Stimulated activated CD8-positive, alpha-beta memory T cell treated with anti-CD3 and anti-CD28 coated beads, Interleukin-12 subunit alpha, Interleukin-12 subunit beta, amount 100 ng/mL, for 1 hour (primary cell): ENCODE data around the gene CCL13.

ENCODE experiments used
- DNase-seq: peaks from one replicate; pipeline ENCODE4 v3.0.0-alpha.2; 2020; ENCODE audit warnings: low read depth

CCL13 gene

GRCh38 chr17:34363183-34363661, 6.9 kb downstream of the CCL13 start, which contains the start of gene CCL1:
TSS of gene CCL1 (minus strand) at chr17:34363233. CDS start at chr17:34363161, 72 bp downstream.
- no peak for DNase-seq

- no peak for DNase-seq
These were observed 8.5 kb downstream of the CCL13 start for GRCh38 chr17:34364751-34365150.

- DNase-seq: no peak
These were observed 9.1 kb downstream of the CCL13 start for GRCh38 chr17:34365340-34365739.

- no peak for DNase-seq
These were observed 9.7 kb downstream of the CCL13 start for GRCh38 chr17:34366010-34366409.

GRCh38 chr17:34366529-34367107, 10.3 kb downstream of the CCL13 start:
- no peak for DNase-seq

- no peak for DNase-seq
These were observed 11.4 kb downstream of the CCL13 start for GRCh38 chr17:34367486-34368195.

GRCh38 chr17:34368196-34368945, 12.1 kb downstream of the CCL13 start:
- DNase-seq: no peak

GRCh38 chr17:34368946-34369500, 12.7 kb downstream of the CCL13 start:
- DNase-seq: no peak

GRCh38 chr17:34369571-34369970, 13.3 kb downstream of the CCL13 start:
- no peak for DNase-seq

GRCh38 chr17:34370376-34370996, 14.2 kb downstream of the CCL13 start:
- no peak for DNase-seq

GRCh38 chr17:34370997-34371395, 14.7 kb downstream of the CCL13 start:
- DNase-seq: no peak

GRCh38 chr17:34371405-34372100, 15.3 kb downstream of the CCL13 start:
- no peak for DNase-seq

- no peak for DNase-seq
These were observed 18.2 kb downstream of the CCL13 start for GRCh38 chr17:34374457-34374856.

GRCh38 chr17:34375426-34375997, 19.2 kb downstream of the CCL13 start:
- DNase-seq: no peak

GRCh38 chr17:34377078-34377823, 21.0 kb downstream of the CCL13 start:
- no peak for DNase-seq

GRCh38 chr17:34378664-34379101, 22.4 kb downstream of the CCL13 start:
- DNase-seq: no peak

GRCh38 chr17:34379868-34380267, 23.6 kb downstream of the CCL13 start:
- DNase-seq: no peak

- DNase-seq: no peak
These were observed 26.4 kb downstream of the CCL13 start for GRCh38 chr17:34382621-34383124.

- DNase-seq: no peak
These were observed 26.9 kb downstream of the CCL13 start for GRCh38 chr17:34383216-34383615.

- DNase-seq: no peak
These were observed 28.0 kb downstream of the CCL13 start for GRCh38 chr17:34384271-34384670.
